ENCODE measurements around the gene COX8C. TPM values are rescaled to one million over a fixed set of nuclear protein-coding genes. Genes with fewer than 3 reads are reported as not detected.

The COX8C gene
- total and polyA plus RNA-seq, 4 donors = 0.30 TPM; not detected in 3

- H3K4me1 ChIP-seq (ENCODE audit: control insufficient read depth, insufficient read depth, low read length) = peaks cover 11% of the 10 kb centered on the region
- 2% methylated on average over 10 of the region's 21 CpGs for WGBS (ENCODE audit: insufficient coverage)
- DNase-seq (ENCODE audit: low read depth in 4 of 6, low spot score in 6 of 6) = peak in 2 of 6 donors; percentile 6 to 15
- no peaks in the 10 kb centered on the region for H3K36me3 ChIP-seq (ENCODE audit: control insufficient read depth, insufficient read depth, low read length)
- no peaks in the 10 kb centered on the region for H3K9me3 ChIP-seq (ENCODE audit: control insufficient read depth, insufficient read depth, low read length)
- peak overlapping the region; percentile 67 for H3K4me3 ChIP-seq (ENCODE audit: low read depth, low read length)
- peak overlapping the region; percentile 80 for H3K27ac ChIP-seq (ENCODE audit: low read depth, low read length)
- no peaks in the 10 kb centered on the region for H3K27me3 ChIP-seq (ENCODE audit: control insufficient read depth, insufficient read depth, low read length)
Measured at GRCh38 chr14:93331728-93332396, 15.1 kb upstream of the COX8C start.

- under 1% methylated on average over 61 of the region's 61 CpGs for WGBS (ENCODE audit: insufficient coverage)
- Histone ChIP-seq H3K27me3 (ENCODE audit: control insufficient read depth, insufficient read depth, low read length) (no peaks in the 10 kb centered on the region), H3K36me3 (ENCODE audit: control insufficient read depth, insufficient read depth, low read length) (no peaks in the 10 kb centered on the region)
Measured at GRCh38 chr14:93332397-93332852, 14.6 kb upstream of the COX8C start.

GRCh38 chr14:93332853-93333630, 13.9 kb upstream of the COX8C start, which contains the start of gene BTBD7:
BTBD7 (minus strand) TSS chr14:93333036; CDS start chr14:93296051, 36,985 bp downstream.
- Histone ChIP-seq H3K27me3 (ENCODE audit: control insufficient read depth, insufficient read depth, low read length) (no peaks in the 10 kb centered on the region), H3K4me1 (ENCODE audit: control insufficient read depth, insufficient read depth, low read length) (peaks cover 11% of the 10 kb centered on the region), H3K9me3 (ENCODE audit: control insufficient read depth, insufficient read depth, low read length) (no peaks in the 10 kb centered on the region), H3K36me3 (ENCODE audit: control insufficient read depth, insufficient read depth, low read length) (no peaks in the 10 kb centered on the region), H3K27ac (ENCODE audit: low read depth, low read length) (peak within 1 kb of the TSS; percentile 89), H3K4me3 (ENCODE audit: low read depth, low read length) (peak within 1 kb of the TSS; percentile 67)
- WGBS (ENCODE audit: insufficient coverage) = 0% methylated on average over 69 of the region's 74 CpGs
- peak; percentile 88 to 98 (median 92) for DNase-seq (ENCODE audit: low read depth in 4 of 6, low spot score in 6 of 6)

More at GRCh38 chr14:93332397-93332852, 14.6 kb upstream of the COX8C start:
- peak overlapping the region; percentile 80 for H3K27ac ChIP-seq (ENCODE audit: low read depth, low read length)
- H3K4me3 ChIP-seq (ENCODE audit: low read depth, low read length) = peak overlapping the region; percentile 67
- peak in 4 of 6 donors; percentile 12 to 71 (median 42) for DNase-seq (ENCODE audit: low read depth in 4 of 6, low spot score in 6 of 6)
- H3K4me1 ChIP-seq (ENCODE audit: control insufficient read depth, insufficient read depth, low read length) = peaks cover 11% of the 10 kb centered on the region
- H3K9me3 ChIP-seq (ENCODE audit: control insufficient read depth, insufficient read depth, low read length) = no peaks in the 10 kb centered on the region

GRCh38 chr14:93333631-93334103, 13.3 kb upstream of the COX8C start:
- H3K27me3 ChIP-seq (ENCODE audit: control insufficient read depth, insufficient read depth, low read length) = no peaks in the 10 kb centered on the region
- no peaks in the 10 kb centered on the region for H3K36me3 ChIP-seq (ENCODE audit: control insufficient read depth, insufficient read depth, low read length)
- H3K27ac ChIP-seq (ENCODE audit: low read depth, low read length) = peak overlapping the region; percentile 89
- peaks cover 11% of the 10 kb centered on the region for H3K4me1 ChIP-seq (ENCODE audit: control insufficient read depth, insufficient read depth, low read length)
- H3K9me3 ChIP-seq (ENCODE audit: control insufficient read depth, insufficient read depth, low read length) = no peaks in the 10 kb centered on the region
- WGBS (ENCODE audit: insufficient coverage) = no CpG with 5 or more reads among the region's 7 CpGs
- peak in 1 of 6 donors; percentile 15 for DNase-seq (ENCODE audit: low read depth in 4 of 6, low spot score in 6 of 6)
- H3K4me3 ChIP-seq (ENCODE audit: low read depth, low read length) = peak overlapping the region; percentile 64

GRCh38 chr14:93337143-93337753, 9.7 kb upstream of the COX8C start:
- WGBS (ENCODE audit: insufficient coverage) = 94% methylated on average over 2 of the region's 4 CpGs
- Histone ChIP-seq H3K4me3 (ENCODE audit: low read depth, low read length) (no peak overlapping the region), H3K4me1 (ENCODE audit: control insufficient read depth, insufficient read depth, low read length) (peaks cover 4% of the 10 kb centered on the region), H3K9me3 (ENCODE audit: control insufficient read depth, insufficient read depth, low read length) (no peaks in the 10 kb centered on the region), H3K27me3 (ENCODE audit: control insufficient read depth, insufficient read depth, low read length) (no peaks in the 10 kb centered on the region), H3K27ac (ENCODE audit: low read depth, low read length) (no peak overlapping the region), H3K36me3 (ENCODE audit: control insufficient read depth, insufficient read depth, low read length) (no peaks in the 10 kb centered on the region)
- no peak for DNase-seq (ENCODE audit: low read depth in 4 of 6, low spot score in 6 of 6)

- 94% methylated on average over 7 of the region's 7 CpGs for WGBS (ENCODE audit: insufficient coverage)
- no peak overlapping the region for H3K4me3 ChIP-seq (ENCODE audit: low read depth, low read length)
- no peak for DNase-seq (ENCODE audit: low read depth in 4 of 6, low spot score in 6 of 6)
Measured at GRCh38 chr14:93337884-93338283, 9.1 kb upstream of the COX8C start.

GRCh38 chr14:93343266-93343665, 3.7 kb upstream of the COX8C start:
- Histone ChIP-seq H3K4me1 (ENCODE audit: control insufficient read depth, insufficient read depth, low read length) (no peaks in the 10 kb centered on the region), H3K4me3 (ENCODE audit: low read depth, low read length) (no peak overlapping the region), H3K27me3 (ENCODE audit: control insufficient read depth, insufficient read depth, low read length) (no peaks in the 10 kb centered on the region), H3K9me3 (ENCODE audit: control insufficient read depth, insufficient read depth, low read length) (no peaks in the 10 kb centered on the region), H3K36me3 (ENCODE audit: control insufficient read depth, insufficient read depth, low read length) (no peaks in the 10 kb centered on the region), H3K27ac (ENCODE audit: low read depth, low read length) (no peak overlapping the region)
- no peak for DNase-seq (ENCODE audit: low read depth in 4 of 6, low spot score in 6 of 6)
- WGBS (ENCODE audit: insufficient coverage) = 33% methylated on average over 1 of the region's 1 CpG

More at GRCh38 chr14:93337884-93338283, 9.1 kb upstream of the COX8C start:
- Histone ChIP-seq H3K27me3 (ENCODE audit: control insufficient read depth, insufficient read depth, low read length) (no peaks in the 10 kb centered on the region), H3K4me1 (ENCODE audit: control insufficient read depth, insufficient read depth, low read length) (peaks cover 4% of the 10 kb centered on the region), H3K36me3 (ENCODE audit: control insufficient read depth, insufficient read depth, low read length) (no peaks in the 10 kb centered on the region), H3K27ac (ENCODE audit: low read depth, low read length) (no peak overlapping the region), H3K9me3 (ENCODE audit: control insufficient read depth, insufficient read depth, low read length) (no peaks in the 10 kb centered on the region)

GRCh38 chr14:93343797-93344196, 3.2 kb upstream of the COX8C start:
- no peak for DNase-seq (ENCODE audit: low read depth in 4 of 6, low spot score in 6 of 6)
- Histone ChIP-seq H3K36me3 (ENCODE audit: control insufficient read depth, insufficient read depth, low read length) (no peaks in the 10 kb centered on the region), H3K9me3 (ENCODE audit: control insufficient read depth, insufficient read depth, low read length) (no peaks in the 10 kb centered on the region), H3K27me3 (ENCODE audit: control insufficient read depth, insufficient read depth, low read length) (no peaks in the 10 kb centered on the region), H3K4me1 (ENCODE audit: control insufficient read depth, insufficient read depth, low read length) (no peaks in the 10 kb centered on the region), H3K27ac (ENCODE audit: low read depth, low read length) (no peak overlapping the region), H3K4me3 (ENCODE audit: low read depth, low read length) (no peak overlapping the region)
- no CpG with 5 or more reads among the region's 2 CpGs for WGBS (ENCODE audit: insufficient coverage)

- Histone ChIP-seq H3K4me3 (ENCODE audit: low read depth, low read length) (no peak overlapping the region), H3K36me3 (ENCODE audit: control insufficient read depth, insufficient read depth, low read length) (no peaks in the 10 kb centered on the region), H3K4me1 (ENCODE audit: control insufficient read depth, insufficient read depth, low read length) (no peaks in the 10 kb centered on the region), H3K27me3 (ENCODE audit: control insufficient read depth, insufficient read depth, low read length) (no peaks in the 10 kb centered on the region), H3K9me3 (ENCODE audit: control insufficient read depth, insufficient read depth, low read length) (no peaks in the 10 kb centered on the region), H3K27ac (ENCODE audit: low read depth, low read length) (no peak overlapping the region)
- DNase-seq (ENCODE audit: low read depth in 4 of 6, low spot score in 6 of 6) = no peak
- 90% methylated on average over 7 of the region's 8 CpGs for WGBS (ENCODE audit: insufficient coverage)
Measured at GRCh38 chr14:93347850-93348249, 868 bp downstream of the COX8C start.
